ENCODE data around the gene HOXC4.

HOXC4 gene

GRCh38 chr12:54053751-54054741 is at the start of gene HOXC4:
Gene HOXC4 (plus strand): TSS chr12:54053835. CDS start chr12:54053923, 88 bp downstream.
- DNase-seq (ENCODE audit: extremely low spot score, insufficient read length, low read depth) = no peak
- no peak for FAIRE-seq

DNA sequence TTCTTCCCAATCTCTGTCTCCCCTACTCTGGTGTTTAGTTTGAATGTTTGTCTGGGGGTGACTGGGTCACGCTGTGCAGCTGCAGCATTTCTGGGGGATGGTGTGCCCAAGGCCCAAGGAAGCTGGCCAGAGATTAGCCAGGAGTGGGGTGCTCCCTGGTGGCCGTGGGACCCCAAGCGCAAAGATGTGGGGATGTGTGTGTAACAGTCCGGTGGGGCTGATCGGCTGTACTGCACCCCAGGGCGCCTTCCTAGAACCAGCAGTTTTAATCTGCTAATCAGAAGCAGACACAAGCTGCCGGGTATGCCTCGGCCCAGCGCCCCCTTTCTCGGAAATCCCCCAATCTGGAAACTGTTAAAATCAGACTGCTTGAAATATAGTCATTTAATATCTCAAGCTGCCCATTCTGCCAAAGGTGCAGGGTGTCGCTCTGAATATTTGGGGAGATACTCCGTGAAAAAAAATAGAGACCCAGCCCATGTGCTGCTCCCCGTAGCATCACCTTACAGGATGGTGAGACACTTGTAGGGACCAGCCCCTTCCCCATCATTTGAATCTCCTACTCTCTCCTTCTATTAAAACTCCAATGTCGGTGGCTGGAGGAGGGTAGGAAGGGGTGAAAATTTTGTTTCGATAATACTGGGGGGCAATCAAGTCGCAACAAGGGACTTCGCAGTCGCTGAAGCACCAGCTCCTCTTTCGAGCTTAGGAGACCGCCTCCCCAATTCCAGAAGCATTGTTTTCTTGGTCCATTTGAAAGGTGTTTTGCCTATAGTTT is 49.4 kb upstream of the HOXC4 start:
- DNase-seq (ENCODE audit: extremely low spot score, insufficient read length, low read depth) (no peak), FAIRE-seq (no peak)

DNA sequence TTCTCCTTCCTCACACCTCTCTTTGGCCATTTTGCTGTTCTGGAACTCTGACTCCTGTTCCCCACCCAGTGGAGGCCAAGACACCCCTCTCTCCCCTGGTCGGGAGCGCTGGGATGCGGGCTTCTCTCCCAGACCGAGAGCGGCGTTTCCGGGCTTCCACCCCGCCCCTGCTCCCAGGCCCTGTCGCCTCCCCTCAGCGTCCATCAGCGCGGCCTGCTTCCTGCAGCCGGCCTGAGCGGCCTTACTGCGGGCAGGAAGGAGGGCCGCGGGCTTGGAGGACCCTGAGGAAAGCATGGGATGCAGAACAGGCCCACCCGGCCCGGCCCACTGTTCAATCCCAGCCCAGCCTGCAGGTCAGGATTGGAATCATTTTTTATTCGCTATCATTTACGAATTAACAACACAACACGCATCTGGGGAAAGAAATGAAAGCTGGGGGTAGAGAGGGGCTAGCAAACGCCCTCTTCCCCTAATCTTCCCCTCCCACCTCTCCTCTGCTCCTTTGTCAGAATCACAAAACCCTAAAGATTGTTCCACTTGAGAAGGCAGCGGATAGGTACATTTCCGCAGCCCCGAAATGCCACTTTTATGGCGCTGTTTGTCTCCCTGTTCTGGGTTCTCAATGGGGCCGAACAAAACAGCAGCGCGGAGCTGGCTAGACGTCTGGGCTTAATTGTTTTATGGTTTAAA is 48.6 kb upstream of the HOXC4 start:
- no peak for FAIRE-seq
- no peak for DNase-seq (ENCODE audit: extremely low spot score, insufficient read length, low read depth)

DNA sequence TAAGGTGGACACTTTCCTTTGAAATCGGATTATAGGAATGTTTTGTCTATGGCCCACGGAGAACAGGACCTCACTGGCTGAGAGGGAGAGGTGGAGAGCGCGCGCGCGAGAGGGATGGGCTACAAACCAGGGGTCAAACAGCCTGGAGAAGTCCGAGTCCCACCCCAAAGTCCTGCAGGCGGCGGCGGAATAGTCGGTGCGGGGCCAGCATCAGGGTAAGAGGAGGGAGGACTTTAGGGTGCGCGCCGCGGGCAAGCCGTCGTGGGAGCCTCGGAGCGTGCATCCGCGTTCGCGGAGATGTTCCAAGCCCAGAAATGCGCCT is 48.1 kb upstream of the HOXC4 start:
- DNase-seq (ENCODE audit: extremely low spot score, insufficient read length, low read depth) = no peak
- no peak for FAIRE-seq

GRCh38 chr12:54005853-54006558 is 47.6 kb upstream of the HOXC4 start:
- peak; percentile 67 for DNase-seq (ENCODE audit: extremely low spot score, insufficient read length, low read depth)
- FAIRE-seq = peak; percentile 86

DNA sequence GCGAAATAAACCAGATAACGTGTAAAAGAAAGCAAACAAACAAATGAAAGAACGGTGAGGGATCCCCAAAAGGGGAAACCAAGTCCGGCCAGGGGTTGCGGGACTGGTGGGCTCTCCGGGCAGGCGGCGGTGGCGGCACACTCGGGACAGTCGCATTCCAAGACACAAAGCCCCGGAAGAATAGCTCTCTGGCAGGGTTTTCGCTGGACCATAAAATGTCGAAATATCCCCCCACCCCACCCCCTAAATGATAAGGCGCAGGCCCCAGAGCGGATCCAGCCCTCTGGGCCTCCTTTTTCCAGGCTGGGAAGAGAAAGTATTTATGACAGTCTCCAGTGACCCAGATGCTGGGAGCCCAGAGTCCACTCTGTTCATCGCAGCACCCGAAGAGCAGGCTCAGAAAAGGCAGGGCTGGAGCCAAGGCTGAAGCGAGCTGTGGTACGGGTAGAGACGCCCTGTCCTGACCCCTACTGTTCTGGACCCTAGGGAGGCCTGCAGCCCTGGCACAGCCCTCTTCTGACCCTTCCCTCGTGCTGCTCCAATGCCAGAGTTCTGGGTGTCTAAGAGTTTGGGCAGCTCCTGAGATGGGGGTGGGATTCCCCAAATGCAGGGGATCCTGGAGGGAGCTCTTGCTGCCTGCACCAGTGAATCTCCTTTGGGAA is 46.9 kb upstream of the HOXC4 start:
- DNase-seq (ENCODE audit: extremely low spot score, insufficient read length, low read depth) (no peak), FAIRE-seq (no peak)

GRCh38 chr12:54007538-54008259 is 45.9 kb upstream of the HOXC4 start:
- no peak for FAIRE-seq
- no peak for DNase-seq (ENCODE audit: extremely low spot score, insufficient read length, low read depth)

GRCh38 chr12:54008260-54008552 is 45.4 kb upstream of the HOXC4 start:
- DNase-seq (ENCODE audit: extremely low spot score, insufficient read length, low read depth) = no peak
- FAIRE-seq = no peak

- DNase-seq (ENCODE audit: extremely low spot score, insufficient read length, low read depth) = no peak
- FAIRE-seq = no peak
These were observed 44.2 kb upstream of the HOXC4 start for GRCh38 chr12:54009171-54010052.

DNA sequence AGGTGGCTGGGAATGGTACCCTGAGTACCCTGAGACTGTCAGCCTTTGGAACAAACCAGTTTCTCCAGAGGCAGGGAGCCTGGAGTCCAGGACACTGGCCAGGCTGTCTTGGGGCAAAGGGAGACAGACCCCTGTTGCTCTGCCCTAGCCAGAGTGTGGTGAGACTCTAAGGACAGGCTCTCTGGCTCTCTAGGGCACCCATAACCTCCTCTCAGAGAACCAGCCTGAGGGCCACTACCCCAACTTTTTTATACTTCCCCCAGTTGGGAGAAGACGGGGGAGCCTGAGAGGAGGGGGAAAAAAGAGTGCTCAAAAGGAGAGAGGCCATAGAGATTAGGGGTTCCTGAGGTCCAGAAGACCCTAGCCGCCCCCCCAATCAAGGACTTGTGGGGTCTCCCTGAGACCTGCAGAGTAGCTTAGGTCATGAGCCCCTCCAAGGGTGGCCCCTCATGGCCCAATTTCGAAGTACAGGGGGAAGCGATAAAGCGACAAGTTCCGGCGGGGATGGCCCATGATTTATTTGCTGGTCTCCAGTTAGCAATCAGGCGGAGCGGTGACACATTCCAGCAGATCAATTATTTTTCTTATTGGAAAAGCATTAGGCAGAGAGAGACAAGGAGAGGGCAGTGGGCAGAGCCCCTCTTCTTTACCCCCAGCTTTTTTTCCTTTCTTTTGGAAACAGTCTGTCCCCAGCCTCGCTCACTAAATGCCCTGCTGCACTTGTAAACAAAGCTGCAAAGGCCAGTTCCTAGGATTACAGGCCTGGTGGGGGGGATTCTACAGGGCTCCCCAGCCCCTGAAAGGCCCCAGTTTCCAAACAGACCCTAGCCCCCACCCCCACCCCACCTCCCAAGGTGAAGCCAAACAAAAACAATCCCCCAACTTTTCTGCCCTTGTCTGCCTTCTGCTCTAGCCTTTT is 43.3 kb upstream of the HOXC4 start:
- FAIRE-seq (no peak), DNase-seq (ENCODE audit: extremely low spot score, insufficient read length, low read depth) (no peak)

- FAIRE-seq = no peak
- no peak for DNase-seq (ENCODE audit: extremely low spot score, insufficient read length, low read depth)
These were observed 42.5 kb upstream of the HOXC4 start for GRCh38 chr12:54010972-54011664.

GRCh38 chr12:54011665-54012532 is 41.7 kb upstream of the HOXC4 start:
- DNase-seq (ENCODE audit: extremely low spot score, insufficient read length, low read depth) (no peak), FAIRE-seq (no peak)

DNA sequence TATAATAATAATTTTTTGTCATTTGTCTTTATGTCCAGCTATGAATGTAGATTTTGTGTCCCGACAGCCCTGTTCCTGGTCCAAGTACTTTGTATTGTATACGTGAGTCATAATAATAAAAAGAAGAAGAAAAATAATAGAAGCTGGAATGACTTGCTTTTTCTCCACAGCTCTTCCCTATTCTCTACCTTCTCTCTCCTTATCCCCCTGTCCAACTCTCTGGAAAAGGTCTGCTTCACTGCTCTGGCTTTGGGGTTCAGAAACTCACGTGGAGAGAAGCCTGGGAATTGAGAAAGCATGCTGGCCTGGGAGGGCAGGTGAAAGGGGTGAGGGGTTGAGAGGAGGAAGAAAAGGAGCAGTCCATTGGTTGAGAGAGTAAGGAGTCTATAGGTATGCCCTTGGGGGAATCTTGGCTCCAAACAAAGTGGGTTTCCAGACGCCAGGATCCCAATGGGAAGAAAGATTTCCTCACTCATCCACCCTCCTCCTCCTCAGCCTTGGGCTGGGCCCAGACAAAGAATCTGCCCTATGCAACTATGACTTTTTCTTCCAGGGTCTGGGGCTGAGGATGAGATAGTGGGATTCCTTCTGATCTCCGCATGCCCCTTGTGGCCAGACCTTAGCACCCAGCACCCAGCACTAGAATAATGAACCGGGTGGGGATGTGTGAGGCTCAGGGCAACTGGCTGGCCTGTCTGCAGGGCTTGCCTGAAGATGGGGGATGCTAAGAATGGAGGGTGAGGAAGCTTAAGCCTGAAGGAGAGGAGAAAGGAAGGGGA is 40.8 kb upstream of the HOXC4 start:
- DNase-seq (ENCODE audit: extremely low spot score, insufficient read length, low read depth) (no peak), FAIRE-seq (no peak)

DNA sequence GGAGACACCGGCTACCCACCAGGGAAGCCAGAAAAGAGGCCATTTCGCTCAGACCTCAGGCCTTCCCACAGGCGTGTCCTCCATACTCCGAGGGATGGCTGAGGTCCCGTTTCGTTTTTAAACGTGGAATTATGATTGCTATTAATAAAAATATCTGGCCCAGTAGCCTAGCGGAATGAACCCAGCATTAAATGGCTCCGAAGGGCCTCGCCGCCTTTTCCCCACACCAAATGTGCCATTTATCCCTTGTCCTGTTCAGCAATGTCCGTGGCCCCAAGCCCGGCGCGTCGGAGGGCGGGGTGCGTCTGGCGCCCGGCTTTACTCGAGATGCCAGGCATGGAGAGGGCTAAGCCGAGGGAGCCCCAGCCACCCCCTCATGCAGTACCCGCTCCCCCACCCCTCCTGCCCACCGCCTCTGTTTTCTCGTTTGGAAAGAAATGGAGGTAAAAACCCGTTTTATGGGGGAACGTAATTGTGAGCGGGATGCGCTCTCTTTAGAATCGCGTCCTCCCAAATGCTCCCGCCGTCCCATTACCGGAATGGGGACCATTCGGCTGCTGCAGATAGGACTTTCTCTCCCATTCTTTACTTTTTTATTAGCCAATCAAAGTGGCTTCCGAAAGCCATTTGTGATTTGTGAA is 39.1 kb upstream of the HOXC4 start:
- DNase-seq (ENCODE audit: extremely low spot score, insufficient read length, low read depth) (no peak), FAIRE-seq (no peak)

All from GM18507 (cell line).